Mesendoderm (in vitro differentiated cells): ENCODE data around the gene TEX38.

ENCODE experiments used
- DNase-seq: peaks from one replicate; pipeline ENCODE4 v3.0.0; 2013
- H2AK5ac ChIP-seq: 2 replicates; pipeline ENCODE4 v1.6.1; 2013; ENCODE audit warnings: low read length, inconsistent platforms
- H2BK120ac ChIP-seq: 2 replicates; pipeline ENCODE4 v1.6.1; 2013; ENCODE audit warnings: low read depth, mild to moderate bottlenecking, low read length, moderate library complexity, mixed read lengths
- H2BK15ac ChIP-seq: replicated peaks from 2 replicates; pipeline ENCODE4 v1.6.1; 2013; ENCODE audit warnings: low read depth, mild to moderate bottlenecking, moderate library complexity
- H2BK5ac ChIP-seq: 2 replicates; pipeline ENCODE4 v1.6.1; 2013; ENCODE audit warnings: low read length, inconsistent platforms
- H3K18ac ChIP-seq: 2 replicates; pipeline ENCODE4 v1.6.1; 2013; ENCODE audit warnings: mild to moderate bottlenecking, low read length, mixed read lengths
- H3K23ac ChIP-seq: one replicate; pipeline ENCODE4 v1.6.1; 2013; ENCODE audit warnings: low read length
- H3K27ac ChIP-seq: 2 replicates; pipeline ENCODE4 v1.5.1; 2013; ENCODE audit warnings: low read depth, mild to moderate bottlenecking, inconsistent platforms, low read length, moderate library complexity
- H3K27me3 ChIP-seq: 2 replicates; pipeline ENCODE4 v1.6.1; 2013; ENCODE audit warnings: low read length, control low read depth, mild to moderate bottlenecking, inconsistent platforms; ENCODE audit not compliant: insufficient read depth, poor library complexity
- H3K36me3 ChIP-seq: 2 replicates; pipeline ENCODE4 v1.6.1; 2013; ENCODE audit warnings: low read length, inconsistent platforms; ENCODE audit not compliant: control insufficient read depth, insufficient read depth
- H3K4ac ChIP-seq: one replicate; pipeline ENCODE4 v1.6.1; 2013; ENCODE audit warnings: low read depth, mild to moderate bottlenecking, low read length, moderate library complexity
- H3K4me1 ChIP-seq: 2 replicates; pipeline ENCODE4 v1.6.1; 2013; ENCODE audit warnings: low read depth, low read length, inconsistent platforms; ENCODE audit not compliant: control insufficient read depth
- H3K4me2 ChIP-seq: 2 replicates; pipeline ENCODE4 v1.6.1; 2013; ENCODE audit warnings: low read length
- H3K4me3 ChIP-seq: 2 replicates; pipeline ENCODE4 v1.5.1; 2013; ENCODE audit warnings: mild to moderate bottlenecking, low read length
- H3K56ac ChIP-seq: one replicate; pipeline ENCODE4 v1.6.1; 2013; ENCODE audit warnings: low read length
- H3K79me1 ChIP-seq: 2 replicates; pipeline ENCODE4 v1.6.1; 2013; ENCODE audit warnings: low read length, inconsistent platforms
- H3K79me2 ChIP-seq: 2 replicates; pipeline ENCODE4 v1.6.1; 2013; ENCODE audit warnings: mild to moderate bottlenecking, low read length; ENCODE audit not compliant: control insufficient read depth, insufficient read depth
- H3K9ac ChIP-seq: 2 replicates; pipeline ENCODE4 v1.6.1; 2013; ENCODE audit warnings: low read length, inconsistent platforms
- H4K5ac ChIP-seq: one replicate; pipeline ENCODE4 v1.6.1; 2013; ENCODE audit warnings: low read length
- H4K8ac ChIP-seq: one replicate; pipeline ENCODE4 v1.6.1; 2013; ENCODE audit warnings: low read depth, mild to moderate bottlenecking, control low read depth, low read length, moderate library complexity
- WGBS: extraction: QIAGEN DNeasy Blood & Tissue Kit; methylation state at CpG from one replicate; pipeline ENCODE4 v1.1.7; 2013; ENCODE audit warnings: low lambda C conversion rate, missing lambda C conversion rate; ENCODE audit not compliant: insufficient coverage; ENCODE audit errors: extremely low coverage; 5-methylcytosine and 5-hydroxymethylcytosine counted together

The TEX38 gene

DNA sequence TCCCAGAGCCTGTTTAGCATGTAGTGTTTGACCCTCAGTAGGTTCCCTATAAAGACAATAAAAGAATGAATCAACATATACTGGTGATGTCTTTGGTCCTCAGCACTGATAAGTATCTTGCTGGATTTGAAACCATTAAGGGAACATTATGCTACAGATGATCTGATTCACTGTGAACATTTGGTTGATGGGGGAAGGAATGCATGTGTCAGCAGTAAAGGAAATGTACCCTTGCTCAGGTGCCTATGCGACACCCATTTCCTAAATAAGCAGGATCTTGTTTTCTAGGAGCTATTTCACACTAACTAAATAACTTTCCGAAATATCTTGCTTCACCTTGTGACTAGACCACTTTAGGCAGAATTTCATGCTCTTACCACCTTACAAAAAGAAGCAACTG, 13.0 kb downstream of the TEX38 start:
- WGBS = no CpG with 5 or more reads among the region's 2 CpGs
- H3K18ac ChIP-seq = no peak overlapping the region
- H2BK120ac ChIP-seq = no peak overlapping the region
- no peak for DNase-seq
- no peak overlapping the region for H2BK15ac ChIP-seq
- H3K36me3 ChIP-seq = peaks cover 10% of the 10 kb centered on the region
- no peaks in the 10 kb centered on the region for H3K79me1 ChIP-seq
- no peak overlapping the region for H4K8ac ChIP-seq
- H3K9ac ChIP-seq = no peak overlapping the region
- H3K23ac ChIP-seq = no peak overlapping the region
- no peak overlapping the region for H4K5ac ChIP-seq
- no peak overlapping the region for H3K4ac ChIP-seq
- no peak overlapping the region for H3K56ac ChIP-seq
- no peaks in the 10 kb centered on the region for H3K79me2 ChIP-seq
- H3K27me3 ChIP-seq = no peaks in the 10 kb centered on the region
- no peak overlapping the region for H3K4me3 ChIP-seq
- H3K4me2 ChIP-seq = no peak overlapping the region
- H3K4me1 ChIP-seq = no peaks in the 10 kb centered on the region
- H2BK5ac ChIP-seq = no peak overlapping the region
- no peak overlapping the region for H2AK5ac ChIP-seq
- no peak overlapping the region for H3K27ac ChIP-seq

DNA sequence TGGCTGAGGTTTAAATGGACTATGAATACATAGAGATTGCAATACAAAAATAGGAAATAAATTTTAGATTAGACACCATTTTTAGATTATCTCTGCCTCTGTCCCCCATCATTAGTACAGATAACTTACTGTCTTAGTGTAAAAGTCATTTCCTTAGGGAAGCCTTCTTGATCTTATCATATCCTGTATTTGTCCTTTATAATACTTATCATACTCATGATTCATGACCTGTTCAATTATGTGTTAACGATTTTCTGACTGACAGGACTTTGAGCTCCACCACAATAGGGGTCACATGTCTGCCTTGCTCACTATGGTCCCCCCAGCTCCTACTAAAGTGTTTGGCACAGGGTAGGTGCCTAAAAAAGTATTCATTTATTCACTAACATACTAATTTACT, 14.6 kb downstream of the TEX38 start:
- Histone ChIP-seq H3K27ac (no peak overlapping the region), H3K4me2 (no peak overlapping the region), H3K56ac (no peak overlapping the region), H4K8ac (no peak overlapping the region), H2BK120ac (no peak overlapping the region), H4K5ac (no peak overlapping the region), H3K27me3 (no peaks in the 10 kb centered on the region), H2AK5ac (no peak overlapping the region), H3K36me3 (peaks cover 9% of the 10 kb centered on the region), H3K18ac (no peak overlapping the region), H3K23ac (no peak overlapping the region), H2BK15ac (no peak overlapping the region), H3K4me3 (no peak overlapping the region), H3K4me1 (no peaks in the 10 kb centered on the region), H2BK5ac (no peak overlapping the region), H3K79me1 (no peaks in the 10 kb centered on the region), H3K9ac (no peak overlapping the region), H3K4ac (no peak overlapping the region), H3K79me2 (no peaks in the 10 kb centered on the region)
- no CpG with 5 or more reads among the region's 1 CpG for WGBS
- DNase-seq = no peak

DNA sequence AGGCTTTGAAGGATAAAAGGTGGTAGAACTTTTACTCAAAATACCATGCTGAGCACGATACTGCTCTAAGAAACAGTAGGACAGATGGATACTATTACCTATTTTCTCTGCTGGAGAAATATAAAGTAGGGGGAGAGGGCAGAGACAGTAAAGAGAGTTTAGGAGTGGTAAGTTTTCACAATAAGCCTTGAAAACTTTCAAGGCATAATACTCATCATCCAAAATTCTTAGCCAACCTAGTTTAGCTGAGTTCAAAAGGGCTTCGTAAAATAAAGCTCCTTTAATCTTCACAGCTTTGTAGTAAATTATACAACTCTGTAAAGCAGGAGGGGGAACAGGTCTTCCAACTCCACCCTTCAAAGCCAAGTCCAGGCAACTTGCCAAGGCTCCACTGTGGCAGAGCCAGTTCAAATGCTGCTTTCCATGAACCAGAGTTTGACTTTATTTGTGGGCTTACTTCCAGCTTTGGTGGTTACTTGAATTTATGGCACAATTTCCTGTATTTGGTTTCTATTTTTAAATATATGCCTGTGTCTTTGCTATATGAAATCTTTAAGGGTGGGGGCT, 15.5 kb downstream of the TEX38 start:
- H2BK15ac ChIP-seq = no peak overlapping the region
- H3K9ac ChIP-seq = no peak overlapping the region
- no peak overlapping the region for H2BK120ac ChIP-seq
- no peak overlapping the region for H3K4me3 ChIP-seq
- H3K79me2 ChIP-seq = no peaks in the 10 kb centered on the region
- peaks cover 3% of the 10 kb centered on the region for H3K4me1 ChIP-seq
- H3K27me3 ChIP-seq = no peaks in the 10 kb centered on the region
- no peak overlapping the region for H3K4ac ChIP-seq
- no peak overlapping the region for H2BK5ac ChIP-seq
- H3K56ac ChIP-seq = no peak overlapping the region
- peaks cover 11% of the 10 kb centered on the region for H3K36me3 ChIP-seq
- H3K79me1 ChIP-seq = peaks cover 2% of the 10 kb centered on the region
- H4K8ac ChIP-seq = no peak overlapping the region
- no peak overlapping the region for H3K23ac ChIP-seq
- no peak overlapping the region for H3K4me2 ChIP-seq
- no CpG with 5 or more reads among the region's 2 CpGs for WGBS
- no peak for DNase-seq
- no peak overlapping the region for H4K5ac ChIP-seq
- no peak overlapping the region for H3K27ac ChIP-seq
- H2AK5ac ChIP-seq = no peak overlapping the region
- no peak overlapping the region for H3K18ac ChIP-seq

DNA sequence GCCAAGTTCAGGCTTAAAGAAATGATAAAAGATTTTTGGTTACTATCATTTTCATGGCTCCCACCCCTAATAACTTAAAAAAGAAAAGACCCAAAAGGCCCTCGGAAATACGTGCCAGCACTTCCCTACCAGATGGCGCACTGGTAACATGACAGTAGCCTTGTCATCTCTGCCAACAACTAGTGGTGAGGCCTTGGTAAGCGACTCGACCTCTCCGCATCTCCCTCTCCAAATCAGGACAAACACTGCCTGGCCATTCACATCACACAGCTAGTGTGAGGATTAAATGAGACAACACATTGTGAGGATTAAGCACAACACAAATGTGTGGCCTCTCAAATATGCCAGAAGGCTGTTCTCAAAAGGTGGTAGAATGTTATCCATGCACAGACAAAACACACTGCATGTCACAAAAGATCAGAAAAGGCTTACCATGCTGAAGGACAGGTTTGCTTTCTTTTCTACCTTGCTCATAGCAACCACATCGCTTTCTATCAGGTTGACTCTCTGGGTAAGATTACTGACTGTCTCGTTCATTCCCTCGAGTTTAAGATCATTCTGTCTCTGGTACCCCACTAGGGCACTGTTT, 16.4 kb downstream of the TEX38 start:
- Histone ChIP-seq H3K23ac (no peak overlapping the region), H2BK120ac (no peak overlapping the region), H3K36me3 (peaks cover 12% of the 10 kb centered on the region), H3K79me2 (no peaks in the 10 kb centered on the region), H3K4me1 (peaks cover 5% of the 10 kb centered on the region), H3K27me3 (no peaks in the 10 kb centered on the region), H4K5ac (no peak overlapping the region), H2BK5ac (peak overlapping the region; percentile 29), H3K4ac (no peak overlapping the region), H3K4me3 (no peak overlapping the region), H2AK5ac (no peak overlapping the region), H3K27ac (peak overlapping the region; percentile 13), H3K56ac (peak overlapping the region; percentile 12), H3K18ac (no peak overlapping the region), H3K79me1 (peaks cover 5% of the 10 kb centered on the region), H4K8ac (no peak overlapping the region), H3K4me2 (no peak overlapping the region), H2BK15ac (no peak overlapping the region), H3K9ac (no peak overlapping the region)
- no peak for DNase-seq
- WGBS = no CpG with 5 or more reads among the region's 9 CpGs

DNA sequence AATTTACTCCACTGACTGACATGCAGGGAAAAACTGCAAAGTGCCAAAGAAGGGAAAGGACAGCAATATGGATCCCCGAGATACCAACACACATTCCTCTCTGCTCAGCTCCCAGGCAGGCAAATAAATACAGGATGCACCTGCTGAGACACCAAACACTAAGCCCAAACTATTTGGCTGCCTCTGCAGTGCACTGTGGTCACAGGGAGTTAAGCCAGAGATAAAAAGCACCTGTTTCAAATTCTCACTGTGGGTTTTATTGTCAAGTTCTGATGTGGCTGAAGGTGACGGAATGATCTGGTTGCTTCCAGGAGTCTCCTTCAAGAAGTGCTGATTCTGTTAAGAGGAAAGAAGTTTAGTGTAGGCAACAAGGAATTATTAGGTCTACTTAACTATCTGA, 17.7 kb downstream of the TEX38 start:
- H4K8ac ChIP-seq = no peak overlapping the region
- no peak overlapping the region for H2BK15ac ChIP-seq
- H3K79me2 ChIP-seq = no peaks in the 10 kb centered on the region
- H2BK120ac ChIP-seq = no peak overlapping the region
- peaks cover 5% of the 10 kb centered on the region for H3K79me1 ChIP-seq
- H3K4me2 ChIP-seq = no peak overlapping the region
- no peak overlapping the region for H3K18ac ChIP-seq
- H3K23ac ChIP-seq = no peak overlapping the region
- peaks cover 5% of the 10 kb centered on the region for H3K4me1 ChIP-seq
- no peak overlapping the region for H4K5ac ChIP-seq
- no peak overlapping the region for H3K4ac ChIP-seq
- H2AK5ac ChIP-seq = no peak overlapping the region
- H3K27ac ChIP-seq = peak overlapping the region; percentile 91
- H3K9ac ChIP-seq = no peak overlapping the region
- H3K36me3 ChIP-seq = peaks cover 12% of the 10 kb centered on the region
- H2BK5ac ChIP-seq = no peak overlapping the region
- peak; percentile 77 for DNase-seq
- WGBS = no CpG with 5 or more reads among the region's 2 CpGs
- peak overlapping the region; percentile 73 for H3K56ac ChIP-seq
- H3K27me3 ChIP-seq = no peaks in the 10 kb centered on the region
- H3K4me3 ChIP-seq = no peak overlapping the region

DNA sequence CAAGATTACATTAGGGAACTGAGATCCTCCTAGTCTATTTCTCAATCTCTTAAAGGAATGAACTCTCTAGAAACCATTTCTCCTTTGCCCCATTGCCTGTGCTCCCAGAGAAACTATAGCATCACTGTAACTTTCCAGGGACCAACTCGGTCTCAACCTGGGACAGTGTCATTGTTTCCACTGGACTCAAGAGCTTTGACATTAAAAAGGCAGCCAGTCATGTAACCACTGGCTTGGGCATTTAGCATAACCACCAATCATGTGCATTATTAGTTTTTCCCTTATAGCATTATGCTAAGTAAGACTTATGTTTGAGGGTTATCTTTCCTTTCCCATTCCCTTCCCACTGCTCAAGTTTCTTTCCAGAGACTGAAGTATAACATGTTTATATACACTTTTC, 18.2 kb downstream of the TEX38 start:
- Histone ChIP-seq H3K4ac (no peak overlapping the region), H3K79me2 (no peaks in the 10 kb centered on the region), H3K56ac (peak overlapping the region; percentile 73), H3K9ac (no peak overlapping the region), H3K27ac (peak overlapping the region; percentile 91), H3K4me2 (no peak overlapping the region), H3K23ac (no peak overlapping the region), H3K27me3 (no peaks in the 10 kb centered on the region), H3K79me1 (peaks cover 5% of the 10 kb centered on the region), H4K8ac (no peak overlapping the region), H2BK120ac (no peak overlapping the region), H2BK15ac (no peak overlapping the region), H3K36me3 (peaks cover 11% of the 10 kb centered on the region), H4K5ac (no peak overlapping the region), H3K4me1 (peaks cover 5% of the 10 kb centered on the region), H3K18ac (peak overlapping the region; percentile 12), H2BK5ac (no peak overlapping the region), H2AK5ac (no peak overlapping the region), H3K4me3 (no peak overlapping the region)
- WGBS = no CpG with 5 or more reads among the region's 1 CpG
- no peak for DNase-seq
